Endothelial cell of umbilical vein (primary cell): ENCODE results near the gene PARD3B. TPM values are rescaled to one million over a fixed set of nuclear protein-coding genes. Genes with fewer than 3 reads are reported as not detected.

Source experiments
- BruUV-seq: library from RNA; stranded (reverse); fragments of 400-500 nt; replicated peaks from 2 replicates; lab custom pipeline; 2021; lab: Mats Ljungman, UMichigan
- CTCF ChIA-PET: fragments of 300-600, 350-600 bp; sonication (Branson Sonifier 250); formaldehyde crosslinking; loops from one replicate; lab custom pipeline; 2021; ENCODE audit warnings: antibody characterized with exemption, inconsistent platforms; lab: Charles Lee
- POLR2A ChIA-PET: fragments of 300-600, 350-600 bp; sonication (Branson Sonifier 250); formaldehyde crosslinking; loops from one replicate; lab custom pipeline; 2021; ENCODE audit warnings: antibody characterized with exemption, inconsistent platforms; lab: Charles Lee
- DNase-seq: peaks from one replicate; pipeline ENCODE4 v3.0.0-alpha.2; 2011; ENCODE audit warnings: low read depth, low spot score
- FAIRE-seq: peaks from 2 replicates; lab custom pipeline; 2011; peaks lifted over from hg19 to GRCh38; lab: Jason Lieb, UNC
- H2AFZ ChIP-seq: 2 replicates; pipeline ENCODE4 v1.6.0; 2012; ENCODE audit warnings: low read depth, low read length, control low read depth, inconsistent platforms
- H3K27ac ChIP-seq: 2 replicates; pipeline ENCODE4 v1.5.1; 2011; ENCODE audit warnings: low read depth, mild to moderate bottlenecking, control low read depth, low read length, moderate library complexity; ENCODE audit not compliant: insufficient read depth
- H3K27me3 ChIP-seq, 2 experiments: 2 replicates each; pipeline versions ENCODE4 v1.6.0 to v1.6.1; 2011; ENCODE audit warnings: low read length in 2 of 2, mixed read lengths in 1 of 2; ENCODE audit not compliant: control insufficient read depth in 2 of 2, insufficient read depth in 2 of 2
- H3K36me3 ChIP-seq, 2 experiments: 2 replicates in 1 of 2; 3 replicates in 1 of 2; pipeline ENCODE4 v1.5.1; 2011; ENCODE audit warnings: low read length in 2 of 2, mild to moderate bottlenecking in 1 of 2, moderate library complexity in 1 of 2; ENCODE audit not compliant: control insufficient read depth in 2 of 2, insufficient read depth in 2 of 2; ENCODE audit errors: extremely low read depth in 1 of 2
- H3K4me1 ChIP-seq: 3 replicates; pipeline ENCODE4 v1.5.1; 2011; ENCODE audit warnings: mild to moderate bottlenecking, low read length; ENCODE audit not compliant: control insufficient read depth, insufficient read depth; ENCODE audit errors: extremely low read depth
- H3K4me2 ChIP-seq: 2 replicates; pipeline ENCODE4 v1.6.1; 2011; ENCODE audit warnings: low read length, control low read depth, mixed read lengths; ENCODE audit not compliant: insufficient read depth
- H3K4me3 ChIP-seq, 3 experiments: fragments of 200-600 bp in 1 of 3; sonication (generic), shearing (Covaris generic) in 1 of 3; replicated peaks in 1 of 3; 2 replicates each; pipeline ENCODE4 v1.5.1; 2011 to 2016; ENCODE audit warnings: control low read depth in 3 of 3, low read length in 3 of 3, mild to moderate bottlenecking in 2 of 3, inconsistent platforms in 1 of 3, low read depth in 1 of 3, moderate library complexity in 1 of 3; ENCODE audit not compliant: insufficient read depth in 1 of 3
- H3K79me2 ChIP-seq: 2 replicates; pipeline ENCODE4 v1.6.0; 2012; ENCODE audit warnings: low read length, inconsistent platforms; ENCODE audit not compliant: control insufficient read depth, insufficient read depth
- H3K9ac ChIP-seq: replicated peaks from 2 replicates; pipeline ENCODE3; 2011; ENCODE audit warnings: low read length, control low read depth; ENCODE audit not compliant: insufficient read depth; ENCODE audit errors: extremely low read depth
- H3K9me1 ChIP-seq: replicated peaks from 3 replicates; pipeline ENCODE4 v1.6.0; 2011; ENCODE audit warnings: mild to moderate bottlenecking, low read length; ENCODE audit not compliant: control insufficient read depth, insufficient read depth; ENCODE audit errors: extremely low read depth
- H3K9me3 ChIP-seq: replicated peaks from 2 replicates; pipeline ENCODE4 v1.5.1; 2012; ENCODE audit warnings: low read length, inconsistent platforms; ENCODE audit not compliant: control insufficient read depth, insufficient read depth
- H4K20me1 ChIP-seq: replicated peaks from 2 replicates; pipeline ENCODE3; 2011; ENCODE audit warnings: mild to moderate bottlenecking, low read length; ENCODE audit not compliant: control insufficient read depth, insufficient read depth; ENCODE audit errors: extremely low read depth
- EZH2 ChIP-seq: IDR thresholded peaks from 2 replicates; pipeline ENCODE4 v1.6.1; 2012; ENCODE audit warnings: borderline replicate concordance, low read depth, mild to moderate bottlenecking, moderate library complexity, low read length, inconsistent platforms; ENCODE audit not compliant: severe bottlenecking
- GATA2 ChIP-seq: IDR thresholded peaks from 2 replicates; pipeline ENCODE4 v1.7.0; 2011; ENCODE audit warnings: low read depth, mild to moderate bottlenecking, moderate library complexity, mixed read lengths, low read length; ENCODE audit not compliant: insufficient read length, insufficient read depth
- MAX ChIP-seq: IDR thresholded peaks from 2 replicates; pipeline ENCODE4 v1.6.1; 2011; ENCODE audit not compliant: insufficient read depth, insufficient read length
- MYC ChIP-seq: IDR thresholded peaks from one replicate; pipeline ENCODE4 v1.6.1; 2011; ENCODE audit warnings: mild to moderate bottlenecking, low read depth, low read length
- POLR2A ChIP-seq: IDR thresholded peaks from 2 replicates; pipeline ENCODE4 v1.6.1; 2012; ENCODE audit warnings: low read depth, mild to moderate bottlenecking, control low read depth, low read length
- POLR2AphosphoS5 ChIP-seq: IDR thresholded peaks from 2 replicates; pipeline ENCODE4 v1.6.1; 2012; ENCODE audit warnings: low read depth, mild to moderate bottlenecking, control low read depth, low read length, moderate library complexity; ENCODE audit not compliant: insufficient read depth
- dilution Hi-C: fragments of 300-500 bp; cut with MboI; formaldehyde crosslinking; loops from one replicate; pipeline ENCODE4 v1.15.0; 2019; ENCODE audit warnings: low sequenced_read_pairs; ENCODE audit not compliant: extremely low pct_ligation_motif_present
- intact Hi-C: fragments of 100-400 bp; cut with micrococcal nuclease; formaldehyde crosslinking; loops from one replicate; pipeline ENCODE4 v1.10.0; 2022
- polyA plus RNA-seq, 4 experiments: library from polyadenylated mRNA; depleted of rRNA in 3 of 4; stranded (reverse) in 3 of 4; unstranded in 1 of 4; fragments of >200 nt; gene quantifications; 2 replicates each; pipeline versions ENCODE4 v1.2.1 to v1.2.3, GENCODE V29; 2011 to 2012; ENCODE audit warnings: missing spikeins in 1 of 4
- total RNA-seq: library from RNA; stranded (reverse); gene quantifications from 2 replicates; pipeline ENCODE4 v1.2.3, GENCODE V29; 2021
- TF ChIP-seq, protein P1 (sequence below), 2 donors: IDR thresholded peaks; 1 replicate in 1 of 2; 2 replicates in 1 of 2; pipeline ENCODE4 v1.5.1; 2011; ENCODE audit warnings: low read length in 2 of 2, mild to moderate bottlenecking in 2 of 2, moderate library complexity in 2 of 2, control low read depth in 1 of 2, inconsistent platforms in 1 of 2, low read depth in 1 of 2; ENCODE audit not compliant: insufficient read depth in 1 of 2; ENCODE audit errors: extremely low read depth in 1 of 2

Gene PARD3B
- total and polyA plus RNA-seq, 2 donors (not counting 3 experiments of a cell fraction or from before 2014, with no cell fraction given), result 2.2 to 30.9 TPM

- TSS peak; percentile 68 for BruUV-seq
- intact Hi-C loops (no loop called here), dilution Hi-C loops (no loop called here)
- ChIA-PET POLR2A (no interaction called here), CTCF (interaction anchor here (1.3 kb wide), 1 partner anchor 63 kb away, joined by 3 read pairs; no protein-coding TSS in a partner anchor)
- H3K36me3 ChIP-seq, result no peaks in the 10 kb centered on the region
- H2AFZ ChIP-seq, result no peak overlapping the region
- no peaks in the 10 kb centered on the region for H3K9me1 ChIP-seq
- DNase-seq, result no peak
- FAIRE-seq, result no peak
- peak overlapping the region; percentile 38 for H3K27ac ChIP-seq
- no peak overlapping the region for H3K9ac ChIP-seq
- H4K20me1 ChIP-seq, result no peaks in the 10 kb centered on the region
- H3K4me1 ChIP-seq, result peaks cover 13% of the 10 kb centered on the region
- H3K4me3 ChIP-seq, result no peak overlapping the region
- no peaks in the 10 kb centered on the region for H3K79me2 ChIP-seq
- no peak for TF ChIP-seq EZH2
- no peak for TF ChIP-seq MYC
- TF ChIP-seq GATA2, result no peak
- TF ChIP-seq POLR2A, result no peak
- TF ChIP-seq, protein P1, sequence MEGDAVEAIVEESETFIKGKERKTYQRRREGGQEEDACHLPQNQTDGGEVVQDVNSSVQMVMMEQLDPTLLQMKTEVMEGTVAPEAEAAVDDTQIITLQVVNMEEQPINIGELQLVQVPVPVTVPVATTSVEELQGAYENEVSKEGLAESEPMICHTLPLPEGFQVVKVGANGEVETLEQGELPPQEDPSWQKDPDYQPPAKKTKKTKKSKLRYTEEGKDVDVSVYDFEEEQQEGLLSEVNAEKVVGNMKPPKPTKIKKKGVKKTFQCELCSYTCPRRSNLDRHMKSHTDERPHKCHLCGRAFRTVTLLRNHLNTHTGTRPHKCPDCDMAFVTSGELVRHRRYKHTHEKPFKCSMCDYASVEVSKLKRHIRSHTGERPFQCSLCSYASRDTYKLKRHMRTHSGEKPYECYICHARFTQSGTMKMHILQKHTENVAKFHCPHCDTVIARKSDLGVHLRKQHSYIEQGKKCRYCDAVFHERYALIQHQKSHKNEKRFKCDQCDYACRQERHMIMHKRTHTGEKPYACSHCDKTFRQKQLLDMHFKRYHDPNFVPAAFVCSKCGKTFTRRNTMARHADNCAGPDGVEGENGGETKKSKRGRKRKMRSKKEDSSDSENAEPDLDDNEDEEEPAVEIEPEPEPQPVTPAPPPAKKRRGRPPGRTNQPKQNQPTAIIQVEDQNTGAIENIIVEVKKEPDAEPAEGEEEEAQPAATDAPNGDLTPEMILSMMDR (IDR thresholded peaks at IDR 0.05; ENCODE audit: extremely low read depth in 1 of 2, insufficient read depth in 1 of 2, low read depth in 1 of 2, low read length in 2 of 2), result no peak
- no peak for TF ChIP-seq POLR2AphosphoS5
- no peak for TF ChIP-seq MAX
- no peaks in the 10 kb centered on the region for H3K9me3 ChIP-seq
- H3K4me2 ChIP-seq, result peak overlapping the region; percentile 30
- no peaks in the 10 kb centered on the region for H3K27me3 ChIP-seq
Measured at GRCh38 chr2:204900910-204901309, 355.6 kb downstream of the PARD3B start.
